HepG2 (cell line): ENCODE data around the gene FAM209B. TPM values are rescaled to one million over a fixed set of nuclear protein-coding genes. Genes with fewer than 3 reads are reported as not detected.

Source experiments
- DBP ChIP-seq: sonication (generic); formaldehyde crosslinking; IDR thresholded peaks from 2 replicates; pipeline ENCODE4 v1.4.0; 2020; ENCODE audit warnings: missing genetic modification reagents; ENCODE audit errors: not compliant biosample characterization
- FUBP1 ChIP-seq: sonication (generic); formaldehyde crosslinking; IDR thresholded peaks from 2 replicates; pipeline ENCODE4 v1.5.1; 2020; ENCODE audit warnings: missing genetic modification reagents, mild to moderate bottlenecking, borderline replicate concordance
- GFI1 ChIP-seq: sonication (generic); formaldehyde crosslinking; IDR thresholded peaks from 2 replicates; pipeline ENCODE4 v1.5.0; 2020; ENCODE audit warnings: missing genetic modification reagents, mild to moderate bottlenecking, borderline replicate concordance
- HNRNPL ChIP-seq: fragments of 200-400 bp; formaldehyde crosslinking; IDR thresholded peaks from 2 replicates; pipeline ENCODE4 v1.6.1; 2017; ENCODE audit warnings: mild to moderate bottlenecking, low read depth, low read length
- JUND ChIP-seq: sonication (generic); formaldehyde crosslinking; IDR thresholded peaks from 2 replicates; pipeline ENCODE4 v1.8.0; 2022; ENCODE audit warnings: mild to moderate bottlenecking, missing genetic modification reagents
- PAXIP1 ChIP-seq: sonication (generic); formaldehyde crosslinking; conservative IDR thresholded peaks from 2 replicates; pipeline ENCODE4 v1.4.0; 2020; ENCODE audit warnings: mild to moderate bottlenecking, missing genetic modification reagents, moderate library complexity
- PHF20 ChIP-seq: sonication (generic); formaldehyde crosslinking; IDR thresholded peaks from 2 replicates; pipeline ENCODE4 v1.5.0; 2020; ENCODE audit warnings: mild to moderate bottlenecking, missing genetic modification reagents
- PRDM15 ChIP-seq: sonication (generic); formaldehyde crosslinking; IDR thresholded peaks from 2 replicates; pipeline ENCODE4 v1.4.0; 2020; ENCODE audit warnings: missing genetic modification reagents
- SAP130 ChIP-seq: IDR thresholded peaks from 2 replicates; pipeline ENCODE4 v1.6.1; 2016; ENCODE audit warnings: low read depth
- SIN3A ChIP-seq: IDR thresholded peaks from 2 replicates; pipeline ENCODE4 v1.6.1; 2011; ENCODE audit warnings: low read depth, mild to moderate bottlenecking, control low read depth, low read length, borderline replicate concordance
- SIN3B ChIP-seq: fragments of 150-350 bp; IDR thresholded peaks from 2 replicates; pipeline ENCODE4 v1.6.1; 2014; ENCODE audit warnings: low read length
- SRSF1 ChIP-seq: fragments of 200-400 bp; formaldehyde crosslinking; optimal IDR thresholded peaks from 2 replicates; pipeline ENCODE3; 2017; ENCODE audit warnings: mild to moderate bottlenecking, low read depth, low read length, moderate library complexity
- TEAD3 ChIP-seq: optimal IDR thresholded peaks from 2 replicates; pipeline ENCODE3; 2016; ENCODE audit warnings: borderline replicate concordance
- TRAFD1 ChIP-seq: sonication (generic); formaldehyde crosslinking; IDR thresholded peaks from 2 replicates; pipeline ENCODE4 v1.5.1; 2020; ENCODE audit warnings: missing genetic modification reagents, mild to moderate bottlenecking, borderline replicate concordance
- ZFP36L1 ChIP-seq: sonication (generic); formaldehyde crosslinking; IDR thresholded peaks from 2 replicates; pipeline ENCODE4 v1.8.0; 2022; ENCODE audit warnings: mild to moderate bottlenecking, missing genetic modification reagents, moderate library complexity
- ZFP37 ChIP-seq: sonication (generic); formaldehyde crosslinking; IDR thresholded peaks from 2 replicates; pipeline ENCODE4 v1.4.0; 2020; ENCODE audit warnings: missing genetic modification reagents, borderline replicate concordance
- ZNF354B ChIP-seq: sonication (generic); formaldehyde crosslinking; IDR thresholded peaks from 2 replicates; pipeline ENCODE4 v1.8.0; 2022; ENCODE audit warnings: mild to moderate bottlenecking, missing genetic modification reagents
- ZNF577 ChIP-seq: sonication (generic); formaldehyde crosslinking; IDR thresholded peaks from 2 replicates; pipeline ENCODE4 v1.4.0; 2020; ENCODE audit warnings: mild to moderate bottlenecking, low read depth, missing genetic modification reagents, borderline replicate concordance
- ZZZ3 ChIP-seq: sonication (generic); formaldehyde crosslinking; IDR thresholded peaks from 2 replicates; pipeline ENCODE4 v1.4.0; 2020; ENCODE audit warnings: missing genetic modification reagents, mild to moderate bottlenecking, borderline replicate concordance
- polyA plus RNA-seq, 8 experiments: library from polyadenylated mRNA; depleted of rRNA in 3 of 8; stranded (reverse) in 7 of 8; unstranded in 1 of 8; fragments of >200 nt; fragmentation: Illumina TruSeq in 4 of 8; extraction: Trizol in 4 of 8; gene quantifications; 2 replicates each; pipeline versions ENCODE4 v1.2.1 to v1.2.3, GENCODE V29; 2011 to 2016; ENCODE audit warnings: low read depth in 4 of 8, missing spikeins in 1 of 8, mixed read lengths in 1 of 8; ENCODE audit not compliant: insufficient read depth in 1 of 8
- total RNA-seq, 5 experiments: library from RNA; depleted of rRNA; stranded (reverse); fragments of >200 nt; fragmentation: Illumina TruSeq; extraction: Trizol; gene quantifications; 2 replicates each; pipeline ENCODE4 v1.2.3, GENCODE V29; 2016; ENCODE audit warnings: low read depth in 1 of 5

The FAM209B gene
- total and polyA plus RNA-seq, 2 of the 13 experiments (the other 11 are each of a cell fraction or from before 2014, with no cell fraction given) = 0.24 to 0.42 TPM

- no peak for TF ChIP-seq FUBP1 (CRISPR knock-in tag)
- no peak for TF ChIP-seq SRSF1
- TF ChIP-seq ZZZ3 (CRISPR knock-in tag) = no peak
- TF ChIP-seq ZNF354B (CRISPR knock-in tag) = no peak
- TF ChIP-seq GFI1 = no peak
- TF ChIP-seq HNRNPL = no peak
- no peak for TF ChIP-seq DBP (CRISPR knock-in tag)
- TF ChIP-seq PRDM15 (CRISPR knock-in tag) = no peak
- no peak for TF ChIP-seq TRAFD1 (CRISPR knock-in tag)
- TF ChIP-seq SIN3B = no peak
- no peak for TF ChIP-seq ZFP36L1 (CRISPR knock-in tag)
- no peak for TF ChIP-seq ZFP37 (CRISPR knock-in tag)
- TF ChIP-seq ZNF577 (CRISPR knock-in tag) = no peak
- TF ChIP-seq PHF20 (CRISPR knock-in tag) = no peak
- no peak for TF ChIP-seq PAXIP1
- TF ChIP-seq JUND (CRISPR knock-in tag) = no peak
- peak; percentile 54 for TF ChIP-seq SAP130
- peak; percentile 28 for TF ChIP-seq TEAD3 (CRISPR knock-in tag)
- no peak for TF ChIP-seq SIN3A
Measured at GRCh38 chr20:56554869-56555268, 21.8 kb downstream of the FAM209B start (continued).
